Effector memory CD4-positive, alpha-beta T cell (primary cell): ENCODE data around the gene COTL1.

Experiments used
- DNase-seq, 3 donors: peaks; one replicate each; pipeline ENCODE4 v3.0.0-alpha.2; 2020
- H3K27ac ChIP-seq: 2 replicates; pipeline ENCODE4 v1.7.0; 2013; ENCODE audit warnings: mild to moderate bottlenecking, low read length, moderate library complexity; ENCODE audit not compliant: insufficient read depth, poor library complexity, severe bottlenecking
- H3K27me3 ChIP-seq: replicated peaks from 2 replicates; pipeline ENCODE4 v1.7.0; 2013; ENCODE audit warnings: mild to moderate bottlenecking, low read length; ENCODE audit not compliant: insufficient read depth, control insufficient read depth, poor library complexity, severe bottlenecking
- H3K36me3 ChIP-seq: 2 replicates; pipeline ENCODE4 v1.7.0; 2013; ENCODE audit warnings: mild to moderate bottlenecking, low read length, moderate library complexity; ENCODE audit not compliant: control insufficient read depth, insufficient read depth
- H3K4me1 ChIP-seq: 2 replicates; pipeline ENCODE4 v1.7.0; 2013; ENCODE audit warnings: low read length, mild to moderate bottlenecking; ENCODE audit not compliant: control insufficient read depth, insufficient read depth, poor library complexity, severe bottlenecking
- H3K4me3 ChIP-seq: 2 replicates; pipeline ENCODE4 v1.7.0; 2013; ENCODE audit warnings: low read length, low read depth, mild to moderate bottlenecking; ENCODE audit not compliant: insufficient read depth, poor library complexity, severe bottlenecking
- H3K9me3 ChIP-seq: 2 replicates; pipeline ENCODE4 v1.7.0; 2013; ENCODE audit warnings: mild to moderate bottlenecking, low read length, moderate library complexity; ENCODE audit not compliant: control insufficient read depth

Gene COTL1

DNA sequence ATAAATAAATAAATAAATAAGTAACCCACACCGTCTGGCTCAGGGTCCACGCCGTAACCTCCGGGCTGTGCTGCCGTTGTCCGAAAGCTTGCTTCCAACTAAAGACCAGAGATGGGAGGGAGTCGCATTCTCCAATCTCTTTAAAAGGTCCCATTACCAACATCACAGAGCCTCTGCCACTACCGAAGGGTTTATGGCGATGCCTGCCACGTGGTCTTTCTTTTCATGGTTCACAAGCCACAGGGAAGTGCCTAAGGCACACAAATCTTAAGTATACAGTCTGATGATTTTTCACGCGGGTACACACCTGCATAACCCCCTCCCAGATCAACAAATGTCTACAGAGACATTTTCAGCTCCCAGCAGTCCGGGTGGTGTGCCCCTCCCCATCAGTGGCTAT is 1.4 kb downstream of the COTL1 start:
- no peak for DNase-seq
- Histone ChIP-seq H3K9me3 (no peaks in the 10 kb centered on the region), H3K4me3 (peak overlapping the region; percentile 91), H3K27me3 (no peaks in the 10 kb centered on the region), H3K36me3 (peaks cover 8% of the 10 kb centered on the region), H3K4me1 (peaks cover 36% of the 10 kb centered on the region), H3K27ac (peak overlapping the region; percentile 68)

DNA sequence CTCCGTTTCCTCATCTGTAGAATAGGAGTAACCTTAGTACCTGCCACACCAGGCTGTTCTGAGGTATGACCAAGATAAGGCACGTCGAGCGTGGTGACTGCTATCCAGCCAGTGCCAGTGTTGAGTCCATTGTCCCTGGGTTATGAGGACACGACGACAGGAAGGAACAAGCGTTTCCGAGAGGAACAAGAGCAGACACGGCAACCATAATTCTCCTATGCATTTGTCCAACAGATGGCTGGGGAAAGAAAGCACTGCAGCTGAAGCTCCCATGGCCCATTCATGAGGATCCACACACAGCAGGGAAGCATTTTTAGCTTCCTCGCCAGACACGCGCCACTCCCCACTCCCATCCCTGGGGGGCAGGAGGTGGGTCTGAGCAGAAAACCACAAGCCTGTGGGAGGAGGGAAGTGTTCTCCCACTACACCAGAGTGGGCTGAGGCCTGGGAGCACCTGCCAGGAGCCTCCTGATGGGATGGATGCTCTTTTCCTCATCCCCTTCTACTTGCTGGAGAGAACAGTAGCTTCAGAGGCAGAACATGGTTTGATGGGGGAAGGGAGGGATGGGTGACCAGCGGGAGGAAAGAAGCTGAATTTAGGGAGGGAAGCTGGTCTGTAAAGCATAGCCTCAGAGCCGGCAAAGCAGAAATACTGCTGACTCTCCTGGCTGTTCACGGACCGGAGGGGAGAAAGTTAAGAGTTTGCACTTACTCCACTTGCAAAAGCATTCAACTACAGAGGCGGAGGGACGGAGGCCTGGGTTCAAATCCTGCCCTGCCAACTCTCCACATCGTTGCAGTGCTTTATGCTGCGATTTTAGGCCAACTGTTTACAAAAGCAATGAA is 2.7 kb downstream of the COTL1 start:
- peak overlapping the region; percentile 55 for H3K27ac ChIP-seq
- no peak for DNase-seq

DNA sequence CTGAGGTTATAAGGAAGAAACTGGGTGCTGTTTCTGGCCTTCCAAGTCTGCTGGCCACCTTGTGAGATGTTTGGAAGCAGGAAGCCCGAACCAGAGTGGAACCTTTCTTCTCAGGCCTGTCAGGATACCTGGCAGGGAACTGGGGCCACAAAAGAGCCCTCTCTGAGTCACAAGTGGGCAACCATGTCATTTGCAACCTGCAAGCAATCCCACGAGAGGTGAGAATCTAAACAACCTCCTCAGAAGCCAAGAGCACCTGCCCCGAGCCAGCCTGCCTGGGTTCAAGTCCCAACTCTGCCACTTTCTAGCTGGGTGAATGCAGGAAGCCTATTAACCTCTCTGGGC is 3.3 kb downstream of the COTL1 start:
- peaks cover 8% of the 10 kb centered on the region for H3K36me3 ChIP-seq
- no peak overlapping the region for H3K4me3 ChIP-seq
- H3K9me3 ChIP-seq = no peaks in the 10 kb centered on the region
- no peak for DNase-seq
- no peaks in the 10 kb centered on the region for H3K27me3 ChIP-seq
- peak overlapping the region; percentile 55 for H3K27ac ChIP-seq
- H3K4me1 ChIP-seq = peaks cover 54% of the 10 kb centered on the region

More for the DNA sequence above, 2.7 kb downstream of the COTL1 start:
- Histone ChIP-seq H3K9me3 (no peaks in the 10 kb centered on the region), H3K4me3 (peak overlapping the region; percentile 91), H3K27me3 (no peaks in the 10 kb centered on the region), H3K36me3 (peaks cover 8% of the 10 kb centered on the region), H3K4me1 (peaks cover 48% of the 10 kb centered on the region)

DNA sequence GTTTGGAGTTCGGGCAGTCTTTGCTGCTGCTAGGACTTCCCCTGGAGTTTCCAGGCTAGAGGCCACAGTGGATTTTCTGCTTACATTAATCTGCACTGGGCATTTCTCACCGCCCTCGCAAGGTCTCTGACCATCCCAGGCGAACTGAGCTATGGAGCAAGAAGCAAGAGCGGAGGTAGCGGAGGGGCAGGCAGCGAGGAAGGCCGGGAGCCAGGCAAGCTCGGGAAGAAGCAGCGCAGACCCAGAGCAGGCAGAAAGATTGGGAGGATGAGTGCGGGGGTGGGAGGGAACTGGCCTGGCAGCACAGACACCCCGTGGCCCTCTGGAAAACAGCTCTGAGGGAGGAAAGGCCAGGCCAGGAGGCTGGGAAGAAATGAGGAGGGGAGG is 3.8 kb downstream of the COTL1 start:
- peaks cover 8% of the 10 kb centered on the region for H3K36me3 ChIP-seq
- peak overlapping the region; percentile 55 for H3K27ac ChIP-seq
- no peak overlapping the region for H3K4me3 ChIP-seq
- H3K27me3 ChIP-seq = no peaks in the 10 kb centered on the region
- peaks cover 59% of the 10 kb centered on the region for H3K4me1 ChIP-seq
- no peaks in the 10 kb centered on the region for H3K9me3 ChIP-seq
- no peak for DNase-seq

DNA sequence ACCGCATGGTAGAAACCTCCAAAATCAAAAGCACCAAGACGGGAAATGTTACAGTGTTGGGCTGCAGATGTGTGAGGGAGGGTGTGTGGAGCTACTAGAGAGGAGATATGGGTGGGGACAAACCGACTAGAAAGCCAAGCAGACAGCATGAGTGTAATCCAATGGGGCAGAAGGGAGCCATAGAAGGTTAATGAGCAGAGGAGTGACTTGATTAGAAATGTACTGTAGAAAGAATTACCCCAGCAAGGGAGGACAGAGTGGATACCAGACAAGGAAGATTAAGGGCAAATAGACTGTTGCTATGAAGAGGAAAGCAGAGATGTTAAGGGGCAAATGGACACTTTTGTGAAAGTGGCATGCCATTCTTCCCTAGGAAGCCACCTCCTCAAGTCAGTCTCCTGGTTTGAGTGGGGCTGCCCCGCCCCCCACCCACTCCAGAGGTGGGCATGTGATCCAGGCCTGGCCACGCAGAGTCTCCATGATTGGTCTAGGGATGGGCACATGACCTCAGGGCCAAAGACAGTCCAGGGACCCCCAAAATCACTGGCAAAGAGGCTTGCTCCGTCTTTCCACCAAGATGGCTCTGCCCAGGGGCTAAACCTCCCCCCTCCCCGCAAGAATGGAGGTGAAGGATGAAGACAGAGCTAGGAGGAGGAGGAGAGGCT is 4.3 kb downstream of the COTL1 start:
- DNase-seq = no peak
- peaks cover 8% of the 10 kb centered on the region for H3K36me3 ChIP-seq
- H3K4me3 ChIP-seq = no peak overlapping the region
- H3K27ac ChIP-seq = peak overlapping the region; percentile 55
- H3K4me1 ChIP-seq = peaks cover 64% of the 10 kb centered on the region
- no peaks in the 10 kb centered on the region for H3K9me3 ChIP-seq
- no peaks in the 10 kb centered on the region for H3K27me3 ChIP-seq

DNA sequence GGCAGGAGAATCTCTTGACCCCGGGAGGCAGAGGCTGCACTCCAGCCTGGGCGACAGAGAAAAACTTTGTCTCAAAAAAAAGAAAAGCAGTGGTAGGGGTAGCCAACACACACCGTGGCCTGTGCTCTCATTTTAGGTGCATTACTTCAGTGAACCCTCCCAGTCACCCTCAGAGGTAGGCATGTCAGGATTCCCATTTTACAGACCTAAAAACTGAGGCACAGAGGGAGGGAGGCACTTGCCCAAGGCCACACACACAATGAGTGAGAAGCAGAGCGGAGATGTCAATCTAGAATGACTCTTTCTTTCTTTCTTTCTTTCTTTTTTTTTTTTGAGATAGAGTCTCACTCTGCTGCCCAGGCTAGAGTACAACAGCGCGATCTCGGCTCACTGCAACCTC is 5.2 kb downstream of the COTL1 start:
- H3K27ac ChIP-seq = no peak overlapping the region
- H3K36me3 ChIP-seq = peaks cover 8% of the 10 kb centered on the region
- H3K27me3 ChIP-seq = no peaks in the 10 kb centered on the region
- H3K4me1 ChIP-seq = peaks cover 71% of the 10 kb centered on the region
- no peak for DNase-seq
- no peak overlapping the region for H3K4me3 ChIP-seq
- H3K9me3 ChIP-seq = no peaks in the 10 kb centered on the region

DNA sequence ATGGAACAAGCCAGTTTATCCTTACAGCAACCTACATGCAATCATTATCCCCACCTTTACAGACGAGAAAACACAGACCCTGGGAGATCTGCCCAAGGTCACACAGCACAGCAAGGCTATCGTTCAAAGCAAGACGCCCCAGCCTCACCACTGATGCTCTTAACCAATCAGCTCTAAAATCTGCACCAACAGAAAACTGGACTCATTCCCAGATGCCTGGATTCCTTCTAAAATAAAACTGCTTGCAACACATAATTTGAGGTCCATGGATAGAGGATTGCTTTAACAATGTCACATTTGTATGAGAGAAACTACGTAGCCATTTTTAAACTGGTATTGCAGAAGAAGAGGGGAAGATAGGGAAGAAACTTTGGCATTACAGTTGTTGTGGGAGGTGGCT is 6.8 kb downstream of the COTL1 start:
- Histone ChIP-seq H3K27ac (peak overlapping the region; percentile 27), H3K9me3 (no peaks in the 10 kb centered on the region), H3K27me3 (no peaks in the 10 kb centered on the region), H3K4me3 (no peak overlapping the region), H3K36me3 (peaks cover 8% of the 10 kb centered on the region), H3K4me1 (peaks cover 84% of the 10 kb centered on the region)
- no peak for DNase-seq

DNA sequence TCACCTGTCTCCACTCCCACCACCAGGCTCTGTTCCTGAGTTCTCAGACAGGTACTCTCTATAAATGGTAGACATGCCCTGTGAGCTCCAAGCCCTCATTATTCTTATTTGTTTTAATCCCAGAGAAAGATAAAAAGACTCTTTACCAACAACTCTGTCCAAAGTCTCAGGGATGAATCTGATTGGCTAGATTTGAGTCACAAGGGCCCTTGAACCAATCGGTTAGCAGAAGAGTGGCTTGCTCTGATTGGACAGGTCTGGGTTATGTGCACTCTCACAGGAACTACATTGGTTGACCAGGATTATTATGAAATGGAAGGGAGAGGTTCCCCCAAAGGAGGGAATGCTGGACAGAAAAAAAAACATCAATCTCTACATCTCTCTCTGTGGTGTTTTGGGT is 7.5 kb downstream of the COTL1 start:
- peaks cover 84% of the 10 kb centered on the region for H3K4me1 ChIP-seq
- H3K4me3 ChIP-seq = no peak overlapping the region
- peaks cover 13% of the 10 kb centered on the region for H3K36me3 ChIP-seq
- H3K27ac ChIP-seq = peak overlapping the region; percentile 66
- H3K27me3 ChIP-seq = no peaks in the 10 kb centered on the region
- no peak for DNase-seq
- no peaks in the 10 kb centered on the region for H3K9me3 ChIP-seq

DNA sequence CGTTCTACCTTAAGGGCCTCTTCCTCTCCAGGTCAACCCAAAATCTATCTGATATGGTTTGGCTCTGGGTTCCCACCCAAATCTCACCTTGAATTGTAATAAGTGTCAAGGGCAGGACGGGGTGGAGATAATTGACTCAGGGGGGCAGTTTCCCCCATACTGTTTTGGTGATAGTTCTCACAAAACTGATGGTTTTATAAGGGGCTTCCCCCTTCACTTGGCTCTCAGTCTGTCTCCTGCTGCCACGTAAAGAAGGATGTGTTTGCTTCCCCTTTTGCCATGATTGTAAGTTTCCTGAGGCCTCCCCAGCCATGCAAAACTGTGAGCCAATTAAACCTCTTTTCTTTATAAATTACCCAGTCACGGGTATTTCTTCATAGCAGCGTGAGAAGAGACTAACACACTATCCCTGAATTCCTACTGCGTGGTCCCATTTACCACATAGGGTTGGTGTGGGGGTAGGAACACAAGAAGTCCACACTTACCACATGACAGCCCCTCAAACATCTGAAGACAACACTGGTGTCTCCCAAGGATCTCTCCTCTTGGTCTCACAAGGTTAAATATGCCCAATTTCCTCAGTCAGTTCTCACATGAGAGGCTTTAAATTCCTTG is 8.2 kb downstream of the COTL1 start:
- Histone ChIP-seq H3K27me3 (no peaks in the 10 kb centered on the region), H3K4me3 (no peak overlapping the region), H3K9me3 (no peaks in the 10 kb centered on the region), H3K4me1 (peaks cover 84% of the 10 kb centered on the region), H3K27ac (peak overlapping the region; percentile 66), H3K36me3 (peaks cover 14% of the 10 kb centered on the region)
- DNase-seq = no peak

DNA sequence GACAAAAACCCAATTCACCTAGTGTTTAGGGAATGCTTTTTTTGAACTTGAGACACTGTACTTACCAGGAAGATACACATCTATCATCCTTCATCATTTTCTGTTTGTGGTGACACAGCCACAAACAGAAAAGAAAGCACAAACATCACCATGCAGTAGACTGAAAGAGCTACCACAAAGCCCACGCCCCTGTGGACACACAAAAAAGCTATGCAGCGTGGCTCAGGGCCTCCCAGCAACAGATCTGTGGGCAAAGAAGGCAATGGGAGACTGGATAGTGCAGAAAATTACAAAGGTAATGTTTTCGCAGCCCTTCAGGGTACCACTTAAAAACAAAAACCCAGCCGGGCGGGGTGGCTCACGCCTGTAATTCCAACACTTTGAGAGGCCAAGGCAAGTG is 9.6 kb downstream of the COTL1 start:
- Histone ChIP-seq H3K4me1 (peaks cover 82% of the 10 kb centered on the region), H3K36me3 (peaks cover 7% of the 10 kb centered on the region), H3K9me3 (no peaks in the 10 kb centered on the region), H3K27me3 (no peaks in the 10 kb centered on the region), H3K4me3 (peak overlapping the region; percentile 20), H3K27ac (peak overlapping the region; percentile 66)
- DNase-seq = peak in 1 of 3 donors; percentile 44
